Mammary epithelial cell (primary cell): ENCODE measurements around the gene LAMP2.

ENCODE experiments used
- EZH2 ChIP-seq: IDR thresholded peaks from 2 replicates; pipeline ENCODE4 v1.6.1; 2012; ENCODE audit warnings: low read length, inconsistent platforms, borderline replicate concordance
- TF ChIP-seq, protein P1 (sequence below), 2 donors: IDR thresholded peaks in 1 of 2; conservative IDR thresholded peaks in 1 of 2; 2 replicates each; pipeline ENCODE4 v1.5.1; 2011 to 2012; ENCODE audit warnings: inconsistent platforms in 2 of 2, low read length in 2 of 2, mild to moderate bottlenecking in 2 of 2, control low read depth in 1 of 2, low read depth in 1 of 2; ENCODE audit not compliant: insufficient read depth in 1 of 2; ENCODE audit errors: extremely low read depth in 1 of 2

DNA sequence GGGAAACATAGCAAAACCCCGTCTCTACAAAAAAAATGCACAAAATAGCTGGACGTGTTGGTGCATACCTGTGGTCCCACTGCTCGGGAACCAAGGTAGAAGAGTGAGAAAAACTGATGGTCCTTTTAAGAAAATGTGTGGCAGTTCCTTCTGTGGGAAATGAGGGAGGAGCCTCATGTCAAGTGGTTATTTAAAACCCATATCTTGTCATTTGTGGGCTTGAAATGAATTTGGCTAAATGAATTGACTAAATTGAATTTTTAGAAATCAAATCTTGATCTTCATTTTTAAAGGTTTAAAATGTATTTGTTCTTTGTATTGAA lies 16.2 kb upstream of the LAMP2 start:
- TF ChIP-seq, protein P1, sequence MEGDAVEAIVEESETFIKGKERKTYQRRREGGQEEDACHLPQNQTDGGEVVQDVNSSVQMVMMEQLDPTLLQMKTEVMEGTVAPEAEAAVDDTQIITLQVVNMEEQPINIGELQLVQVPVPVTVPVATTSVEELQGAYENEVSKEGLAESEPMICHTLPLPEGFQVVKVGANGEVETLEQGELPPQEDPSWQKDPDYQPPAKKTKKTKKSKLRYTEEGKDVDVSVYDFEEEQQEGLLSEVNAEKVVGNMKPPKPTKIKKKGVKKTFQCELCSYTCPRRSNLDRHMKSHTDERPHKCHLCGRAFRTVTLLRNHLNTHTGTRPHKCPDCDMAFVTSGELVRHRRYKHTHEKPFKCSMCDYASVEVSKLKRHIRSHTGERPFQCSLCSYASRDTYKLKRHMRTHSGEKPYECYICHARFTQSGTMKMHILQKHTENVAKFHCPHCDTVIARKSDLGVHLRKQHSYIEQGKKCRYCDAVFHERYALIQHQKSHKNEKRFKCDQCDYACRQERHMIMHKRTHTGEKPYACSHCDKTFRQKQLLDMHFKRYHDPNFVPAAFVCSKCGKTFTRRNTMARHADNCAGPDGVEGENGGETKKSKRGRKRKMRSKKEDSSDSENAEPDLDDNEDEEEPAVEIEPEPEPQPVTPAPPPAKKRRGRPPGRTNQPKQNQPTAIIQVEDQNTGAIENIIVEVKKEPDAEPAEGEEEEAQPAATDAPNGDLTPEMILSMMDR (conservative IDR thresholded peaks at IDR 0.05 in 1 of 2, IDR thresholded peaks at IDR 0.05 in 1 of 2; ENCODE audit: extremely low read depth in 1 of 2, insufficient read depth in 1 of 2, low read depth in 1 of 2, low read length in 2 of 2) = no peak
- no peak for TF ChIP-seq EZH2
